Cardiac septum (tissue), 1 donor: ENCODE results near the gene CLEC16A. TPM values are rescaled to one million over a fixed set of nuclear protein-coding genes. Genes with fewer than 3 reads are reported as not detected.

Experiments
- DNase-seq: peaks from one replicate; pipeline ENCODE4 v3.0.0-alpha.2; 2020; ENCODE audit warnings: low spot score
- intact Hi-C: fragments of 100-400 bp; cut with DNase I; formaldehyde crosslinking; loops from one replicate; pipeline ENCODE4 v1.14.0; 2022
- total RNA-seq: library from RNA; stranded (reverse); fragmentation: NEBNext Ultra II Directional; extraction: Animal tissue kit (Norgen Biotek cat#: 25700); gene quantifications from one replicate; pipeline ENCODE4 v1.2.1, GENCODE V29; 2021
- donor health status: DM: no; HTN: no; CAD: no.

CLEC16A gene
- total RNA-seq, 1 donor from 2014 or later: 28.4 TPM

DNA sequence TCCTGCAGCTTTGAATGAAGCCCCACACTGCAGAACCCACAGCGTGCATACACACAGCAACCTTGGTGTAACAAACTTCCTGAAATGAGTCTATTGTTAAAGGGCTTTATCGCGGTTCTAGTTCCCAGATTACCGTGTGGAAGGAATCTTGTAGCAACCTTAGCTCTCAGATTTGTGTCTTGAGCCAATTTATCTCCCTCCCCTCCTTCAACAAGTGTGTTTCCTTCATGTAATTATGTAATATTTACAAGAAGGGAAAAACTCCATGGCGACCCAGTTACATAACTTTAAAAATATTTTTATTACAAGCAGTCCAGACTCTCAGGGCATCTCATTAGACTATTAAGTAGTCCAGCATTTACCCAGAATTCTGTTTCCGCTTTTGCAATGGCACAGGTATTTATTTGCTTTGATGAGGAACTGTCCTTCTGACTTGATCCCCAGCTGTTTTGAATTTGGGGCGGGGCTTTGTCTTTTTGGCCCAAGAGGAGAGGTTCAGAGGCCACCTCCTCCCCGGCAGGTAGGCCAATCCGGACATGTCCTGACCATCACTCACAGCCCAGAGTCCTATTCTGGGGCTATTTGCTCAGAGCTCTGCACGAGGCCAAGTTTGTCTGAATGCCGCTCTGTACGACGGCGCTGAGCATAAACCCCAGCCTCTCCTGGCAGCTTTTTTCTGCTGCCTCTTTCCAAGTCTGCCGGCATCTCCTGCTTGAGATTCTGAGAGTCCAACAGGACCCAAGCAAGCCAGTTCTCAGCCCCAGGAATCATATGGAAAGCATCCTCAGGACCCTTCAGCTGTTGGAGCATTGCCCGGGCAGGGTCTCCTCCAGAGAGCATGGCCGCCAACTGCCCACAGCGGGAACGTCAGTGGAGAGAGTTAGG, 35.6 kb downstream of the CLEC16A start:
- DNase-seq: no peak
- intact Hi-C loops: no loop called here

DNA sequence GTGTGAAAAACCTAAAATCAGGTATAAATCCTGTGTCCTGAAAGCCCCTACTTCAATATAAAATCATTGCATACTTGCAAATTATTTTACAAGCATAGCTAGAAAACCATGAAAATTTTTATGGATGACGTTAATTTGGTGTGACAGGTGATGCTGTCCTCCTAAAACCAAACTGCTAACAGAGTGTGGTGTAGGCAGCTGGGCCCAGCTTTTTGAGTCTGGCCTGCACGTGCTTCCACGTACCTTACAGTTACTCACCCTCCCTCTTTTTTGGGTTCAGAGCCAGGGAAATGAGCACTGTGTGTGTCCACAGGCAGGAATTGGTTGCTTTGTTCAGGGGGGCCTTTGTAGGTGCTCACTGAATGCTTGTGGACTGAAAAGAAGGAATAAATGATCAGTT, 36.4 kb downstream of the CLEC16A start:
- intact Hi-C loops: no loop called here
- no peak for DNase-seq

GRCh38 chr16:10981697-10982216, 37.4 kb downstream of the CLEC16A start:
- no peak for DNase-seq
- intact Hi-C loops: no loop called here

- no peak for DNase-seq
- intact Hi-C loops: no loop called here
Observed at GRCh38 chr16:10982465-10983150, 38.2 kb downstream of the CLEC16A start.

- intact Hi-C loops: no loop called here
- DNase-seq: no peak
Observed at GRCh38 chr16:10983159-10983558, 38.8 kb downstream of the CLEC16A start.

DNA sequence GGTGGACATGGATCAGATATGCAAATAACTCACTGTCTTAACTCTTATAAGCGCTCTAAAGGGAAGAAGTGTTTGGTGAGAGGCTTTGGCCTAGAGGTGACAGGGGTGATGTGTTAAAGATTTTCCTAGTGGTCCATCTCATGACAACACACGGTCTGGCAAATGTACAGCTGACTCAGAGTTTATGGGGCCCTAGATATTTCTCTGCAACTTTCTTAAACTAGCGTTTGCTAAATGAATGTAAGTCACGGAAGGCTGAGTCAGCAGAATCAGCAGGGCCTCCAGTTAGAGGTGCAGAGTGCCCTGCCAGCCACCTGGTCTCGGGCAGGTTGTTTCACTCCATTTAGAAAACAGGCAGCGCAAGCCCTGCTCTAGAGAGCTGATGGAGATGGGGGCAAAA, 40.1 kb downstream of the CLEC16A start:
- intact Hi-C loops: no loop called here
- no peak for DNase-seq

GRCh38 chr16:10987361-10988163, 43.2 kb downstream of the CLEC16A start:
- intact Hi-C loops: no loop called here
- DNase-seq: no peak

- intact Hi-C loops: no loop called here
- no peak for DNase-seq
Observed at GRCh38 chr16:10988164-10988803, 43.9 kb downstream of the CLEC16A start.

- intact Hi-C loops: no loop called here
Observed at GRCh38 chr16:10988879-10989278, 44.5 kb downstream of the CLEC16A start.

GRCh38 chr16:10989559-10989958, 45.2 kb downstream of the CLEC16A start:
- DNase-seq: no peak
- intact Hi-C loops: no loop called here

More at GRCh38 chr16:10988879-10989278, 44.5 kb downstream of the CLEC16A start:
- no peak for DNase-seq

GRCh38 chr16:10990378-10990777, 46.0 kb downstream of the CLEC16A start:
- intact Hi-C loops: no loop called here
- DNase-seq: no peak

DNA sequence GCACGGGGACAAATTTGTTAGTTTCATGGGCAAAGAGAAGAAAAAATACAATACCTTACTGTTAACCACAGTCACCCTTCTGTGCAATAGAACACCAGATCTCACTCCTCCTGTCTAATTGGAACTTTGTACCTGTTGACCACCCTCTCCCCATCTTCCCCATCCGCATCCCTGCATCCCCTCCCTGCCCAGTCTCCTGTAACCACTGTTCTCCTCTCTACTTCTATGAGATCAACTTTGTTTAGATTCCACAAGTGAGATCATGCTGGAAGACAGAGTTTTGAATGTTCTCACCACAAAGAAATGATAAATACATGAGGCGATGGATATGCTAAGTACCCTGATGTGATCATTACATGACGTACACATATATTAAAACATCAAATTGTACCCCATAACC, 47.7 kb downstream of the CLEC16A start:
- intact Hi-C loops: no loop called here

GRCh38 chr16:10992797-10993196, 48.4 kb downstream of the CLEC16A start:
- intact Hi-C loops: no loop called here
- no peak for DNase-seq

More for the DNA sequence above, 47.7 kb downstream of the CLEC16A start:
- no peak for DNase-seq

- intact Hi-C loops: no loop called here
- DNase-seq: no peak
Observed at GRCh38 chr16:10993649-10994048, 49.3 kb downstream of the CLEC16A start.

DNA sequence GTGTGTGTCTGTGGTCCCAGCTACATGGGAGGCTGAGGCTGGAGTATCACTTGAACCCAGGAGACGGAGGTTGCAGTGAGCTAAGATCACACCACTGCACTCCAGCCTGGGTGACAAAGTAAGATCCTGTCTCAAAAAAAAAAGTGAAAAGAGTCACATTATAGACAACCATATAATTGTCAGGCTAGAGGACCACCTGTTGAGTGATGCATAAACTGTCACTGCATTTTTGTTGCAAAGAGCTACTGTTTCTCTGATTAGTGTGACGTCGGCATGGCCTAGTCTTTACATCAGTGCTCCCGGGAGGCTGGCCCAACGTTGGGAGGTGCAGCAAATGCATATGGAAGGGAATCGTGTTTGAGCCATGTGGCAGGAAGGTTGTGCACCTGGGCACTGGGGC, 50.2 kb downstream of the CLEC16A start:
- no peak for DNase-seq
- intact Hi-C loops: no loop called here

DNA sequence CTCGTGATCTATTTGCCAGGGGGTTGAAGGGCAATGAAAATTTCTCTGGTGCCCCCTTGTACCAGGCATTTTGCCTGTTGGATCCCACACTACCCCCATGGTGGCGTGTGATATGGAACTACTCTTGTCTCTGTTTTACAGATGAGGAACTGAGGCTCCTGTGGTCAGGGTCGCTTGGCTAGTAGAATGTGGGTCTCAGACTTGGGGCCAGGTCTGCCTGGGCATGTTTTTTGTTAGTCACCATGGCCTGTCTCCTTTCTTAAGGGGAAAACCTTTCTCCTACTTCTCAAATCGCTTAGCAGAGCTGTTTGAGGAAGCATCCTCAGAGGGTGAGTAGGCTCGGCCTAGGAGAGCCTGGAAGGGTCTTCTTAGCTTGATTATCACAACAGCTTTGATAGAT, 51.2 kb downstream of the CLEC16A start:
- DNase-seq: no peak
- intact Hi-C loops: no loop called here

- no peak for DNase-seq
- intact Hi-C loops: no loop called here
Observed at GRCh38 chr16:10997485-10997884, 53.1 kb downstream of the CLEC16A start.

- intact Hi-C loops: no loop called here
- DNase-seq: no peak
Observed at GRCh38 chr16:10999300-10999699, 54.9 kb downstream of the CLEC16A start.

DNA sequence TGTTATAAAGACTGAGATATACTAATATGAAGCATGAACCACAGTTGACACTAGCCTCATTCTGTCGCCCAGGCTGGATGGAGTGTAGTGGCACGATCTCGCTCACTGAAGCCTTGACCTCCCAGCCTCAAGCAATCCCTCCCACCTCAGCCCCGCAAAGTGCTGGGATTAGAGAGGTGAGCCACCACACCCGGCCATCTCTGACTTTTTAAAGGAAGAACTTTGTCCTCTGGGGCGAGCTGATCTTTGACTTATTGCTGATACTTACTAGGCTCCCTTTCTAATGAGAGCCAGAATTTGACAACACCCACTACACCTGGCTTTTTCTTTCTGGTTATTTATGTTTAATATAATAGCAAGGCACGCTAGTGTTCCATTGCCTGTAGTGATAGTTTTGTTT, 57.2 kb downstream of the CLEC16A start:
- intact Hi-C loops: no loop called here
- DNase-seq: no peak
